GM12878 (cell line): Measurements from ENCODE around the gene HOXA2. TPM values are rescaled to one million over a fixed set of nuclear protein-coding genes. Genes with fewer than 3 reads are reported as not detected.

Source experiments
- ATAC-seq: fragments of 200-7000 bp; cut with Tn5 transposase; 3 replicates; pipeline ENCODE4 v1.9.1; 2020; ENCODE audit warnings: mild to moderate bottlenecking, moderate library complexity
- BruUV-seq: library from RNA; stranded (reverse); fragments of 400-500 nt; replicated peaks from 2 replicates; lab custom pipeline; 2021; lab: Mats Ljungman, UMichigan
- CTCF ChIA-PET: fragments of 300-600 bp; sonication (Branson Sonifier 250); formaldehyde crosslinking; extraction: SDS; loops from one replicate; lab custom pipeline; 2021; ENCODE audit warnings: inconsistent platforms; lab: Yijun Ruan, JAX
- POLR2A ChIA-PET: fragments of 350-600 bp; formaldehyde crosslinking; extraction: SDS; loops from one replicate; lab custom pipeline; 2021; ENCODE audit warnings: inconsistent platforms; lab: Charles Lee
- RAD21 ChIA-PET: fragments of 300-600 bp; sonication (Branson Sonifier 250); formaldehyde crosslinking; loops from one replicate; lab custom pipeline; 2023; ENCODE audit warnings: antibody characterized with exemption; ENCODE audit not compliant: unreplicated experiment; lab: Charles Lee
- SMC1A ChIA-PET: fragments of 300-600 bp; sonication (Branson Sonifier 250); formaldehyde crosslinking; loops from one replicate; lab custom pipeline; 2023; ENCODE audit not compliant: unreplicated experiment, uncharacterized antibody; lab: Charles Lee
- DNase-seq: peaks from one replicate; pipeline ENCODE4 v3.0.0-alpha.2; 2011; ENCODE audit warnings: low read depth, low spot score
- FAIRE-seq: peaks from 3 replicates; lab custom pipeline; 2011; peaks lifted over from hg19 to GRCh38; lab: Jason Lieb, UNC
- H2AFZ ChIP-seq: 2 replicates; pipeline ENCODE4 v1.6.0; 2011; ENCODE audit warnings: low read depth, low read length, control low read depth; ENCODE audit not compliant: control insufficient read depth
- H3K27ac ChIP-seq: 2 replicates; pipeline ENCODE4 v1.5.1; 2011; ENCODE audit warnings: control low read depth; ENCODE audit not compliant: control insufficient read depth, insufficient read depth
- H3K27me3 ChIP-seq, 2 experiments: replicated peaks in 1 of 2; 2 replicates each; pipeline versions ENCODE4 v1.6.0 to v1.6.1; 2011; ENCODE audit warnings: low read length in 1 of 2; ENCODE audit not compliant: control insufficient read depth in 2 of 2, insufficient read depth in 2 of 2
- H3K36me3 ChIP-seq, 2 experiments: 2 replicates each; pipeline ENCODE4 v1.5.1; 2011; ENCODE audit warnings: low read length in 1 of 2; ENCODE audit not compliant: control insufficient read depth in 2 of 2, insufficient read depth in 2 of 2
- H3K4me1 ChIP-seq: 2 replicates; pipeline ENCODE4 v1.6.1; 2011; ENCODE audit warnings: mild to moderate bottlenecking, low read length, moderate library complexity, mixed read lengths; ENCODE audit not compliant: control insufficient read depth, insufficient read depth
- H3K4me2 ChIP-seq: 2 replicates; pipeline ENCODE4 v1.6.0; 2011; ENCODE audit warnings: control low read depth; ENCODE audit not compliant: control insufficient read depth, insufficient read depth
- H3K4me3 ChIP-seq: fragments of 200-600 bp; sonication (generic); 2 replicates; pipeline ENCODE4 v1.5.1; 2016
- H3K79me2 ChIP-seq: 2 replicates; pipeline ENCODE4 v1.6.0; 2011; ENCODE audit warnings: low read length; ENCODE audit not compliant: control insufficient read depth, insufficient read depth
- H3K9ac ChIP-seq: 2 replicates; pipeline ENCODE4 v1.8.0; 2011; ENCODE audit warnings: low read length, control low read depth, mixed read lengths; ENCODE audit not compliant: control insufficient read depth, insufficient read depth
- H3K9me3 ChIP-seq: replicated peaks from 3 replicates; pipeline ENCODE4 v1.5.1; 2011; ENCODE audit warnings: mild to moderate bottlenecking, low read length; ENCODE audit not compliant: control insufficient read depth, insufficient read depth
- H4K20me1 ChIP-seq: 2 replicates; pipeline ENCODE4 v1.6.0; 2011; ENCODE audit not compliant: control insufficient read depth, insufficient read depth
- IKZF1 ChIP-seq: fragments of 450-650 bp; conservative IDR thresholded peaks from 2 replicates; pipeline ENCODE4 v1.6.1; 2017; ENCODE audit warnings: antibody characterized with exemption, mild to moderate bottlenecking
- MEF2B ChIP-seq: fragments of 450-650 bp; IDR thresholded peaks from 2 replicates; pipeline ENCODE4 v1.6.1; 2018; ENCODE audit warnings: mild to moderate bottlenecking, moderate library complexity; ENCODE audit not compliant: partially characterized antibody, poor library complexity, severe bottlenecking
- NFYB ChIP-seq: IDR thresholded peaks from 2 replicates; pipeline ENCODE4 v1.6.1; 2011; ENCODE audit warnings: low read depth, mild to moderate bottlenecking, low read length, improper control_type of control experiment, moderate library complexity; ENCODE audit not compliant: insufficient read depth
- RAD51 ChIP-seq: fragments of 450-650 bp; IDR thresholded peaks from 2 replicates; pipeline ENCODE4 v1.6.1; 2016; ENCODE audit warnings: moderate library complexity, mild to moderate bottlenecking, inconsistent platforms
- SMAD1 ChIP-seq: fragments of 450-650 bp; IDR thresholded peaks from 2 replicates; pipeline ENCODE4 v1.6.1; 2018; ENCODE audit warnings: mild to moderate bottlenecking, low read depth; ENCODE audit not compliant: partially characterized antibody
- TCF7 ChIP-seq: IDR thresholded peaks from 2 replicates; pipeline ENCODE4 v1.6.1; 2014; ENCODE audit warnings: antibody characterized with exemption, borderline replicate concordance
- ZZZ3 ChIP-seq: IDR thresholded peaks from 2 replicates; pipeline ENCODE4 v1.6.1; 2011; ENCODE audit warnings: low read depth; ENCODE audit not compliant: control insufficient read depth, insufficient read length
- WGBS: methylation state at CpG from one replicate; pipeline ENCODE4 v1.1.6; 2016; ENCODE audit warnings: low lambda C conversion rate; ENCODE audit not compliant: insufficient replicate concordance, insufficient coverage; ENCODE audit errors: missing lambda C conversion rate; 5-methylcytosine and 5-hydroxymethylcytosine counted together
- in situ Hi-C: fragments of 300-500 bp; cut with MboI; formaldehyde crosslinking; loops from 9 replicates; pipeline ENCODE4 v1.14.3; 2018; ENCODE audit warnings: mixed read lengths
- intact Hi-C: fragments of 100-400 bp; cut with micrococcal nuclease; formaldehyde crosslinking; loops from one replicate; pipeline ENCODE4 v1.14.2; 2022; ENCODE audit not compliant: unreplicated experiment
- polyA plus RNA-seq, 11 experiments: library from polyadenylated mRNA; depleted of rRNA in 4 of 11; unstranded in 6 of 11; stranded (reverse) in 5 of 11; fragments of >200 nt; fragmentation: Nextera tagmentation in 4 of 11; fragmentation: Illumina TruSeq in 1 of 11; extraction: Ambion mirVana in 4 of 11; extraction: Trizol in 1 of 11; gene quantifications; 1 replicate in 1 of 11; 2 replicates in 10 of 11; pipeline versions ENCODE4 v1.2.1 to v1.2.3, GENCODE V29; 2011 to 2016; ENCODE audit warnings: inconsistent platforms in 2 of 11, missing spikeins in 2 of 11, low read depth in 1 of 11
- total RNA-seq, 4 experiments: library from RNA; depleted of rRNA in 3 of 4; stranded (reverse); fragments of >200 nt in 3 of 4; fragmentation: Illumina TruSeq in 1 of 4; extraction: Trizol in 1 of 4; gene quantifications; 2 replicates each; pipeline versions ENCODE4 v1.2.1 to v1.2.3, GENCODE V29; 2013 to 2021
- TF ChIP-seq, protein P1 (sequence below): fragments of 450-650 bp; IDR thresholded peaks from 2 replicates; pipeline ENCODE4 v1.6.1; 2017; ENCODE audit warnings: antibody characterized with exemption, mild to moderate bottlenecking, moderate library complexity
- TF ChIP-seq, protein P2 (sequence below): fragments of 450-650 bp; IDR thresholded peaks from 2 replicates; pipeline ENCODE4 v1.6.1; 2017; ENCODE audit warnings: mild to moderate bottlenecking, moderate library complexity

Gene HOXA2
- total and polyA plus RNA-seq, 10 of the 15 experiments (the other 5 are each of a cell fraction or from before 2014, with no cell fraction given) = not detected

DNA sequence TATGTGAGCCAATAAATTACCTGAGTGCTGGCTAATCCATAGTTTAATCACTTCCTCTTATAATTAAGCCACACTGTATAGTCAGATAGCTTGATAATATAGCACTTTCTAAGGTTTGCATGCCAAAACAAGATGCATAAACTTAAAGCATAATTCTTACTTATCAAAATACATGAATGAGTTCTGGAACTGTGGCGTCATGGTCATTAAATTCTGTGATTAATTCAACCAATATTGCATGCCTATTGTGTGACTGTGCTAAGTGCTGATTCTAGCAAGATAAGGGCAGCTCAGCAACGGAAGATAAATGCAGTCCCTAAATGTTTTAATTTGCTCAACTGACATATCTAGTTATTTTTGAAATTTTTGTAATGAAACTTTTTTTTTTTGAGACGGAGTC is 36.3 kb downstream of the HOXA2 start (continued):
- TF ChIP-seq MEF2B (no peak), IKZF1 (no peak), TCF7 (no peak), ZZZ3 (no peak)

DNA sequence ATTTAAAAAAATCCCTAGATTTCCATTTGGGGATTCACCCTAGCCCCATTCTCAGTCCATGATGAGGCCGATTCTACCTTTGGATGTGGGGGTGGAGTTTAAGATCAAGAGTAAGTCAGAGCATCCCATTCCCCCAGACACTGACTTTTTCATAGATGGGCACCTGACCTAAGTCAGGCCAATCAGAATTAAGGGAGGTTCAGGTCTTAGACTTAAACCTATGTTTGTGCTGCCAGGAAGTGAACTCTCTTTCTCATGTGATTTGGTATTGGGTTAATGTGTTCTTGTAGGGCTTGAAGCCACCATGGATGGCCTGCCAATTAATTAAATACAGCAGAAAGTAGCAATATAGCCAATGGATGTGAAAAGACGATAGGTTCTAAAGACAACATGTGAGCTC is 36.8 kb downstream of the HOXA2 start:
- H4K20me1 ChIP-seq = no peaks in the 10 kb centered on the region
- H3K36me3 ChIP-seq = no peaks in the 10 kb centered on the region
- H3K4me2 ChIP-seq = no peak overlapping the region
- H3K4me3 ChIP-seq = no peak overlapping the region
- ChIA-PET CTCF (interaction anchor here (1.3 kb wide), 1 partner anchor 18 kb away, joined by 3 read pairs; no protein-coding TSS in a partner anchor), POLR2A (interaction anchor here (0.8 to 1.9 kb wide), 2 partner anchors 9 to 18 kb away, joined by 3 to 8 read pairs; no protein-coding TSS in a partner anchor), RAD21 (interaction anchor here (0.9 to 2.1 kb wide), 3 partner anchors 18 to 27 kb away, joined by 3 to 5 read pairs (median 3); no protein-coding TSS in a partner anchor), SMC1A (interaction anchor here (0.9 to 2.2 kb wide), 4 partner anchors 8 to 203 kb away, joined by 3 to 8 read pairs (median 4); no protein-coding TSS in a partner anchor)
- TF ChIP-seq NFYB (0 out of 2 replicates have a peak, but pooled peaks have one; percentile 18), SMAD1 (no peak), RAD51 (no peak)
- TF ChIP-seq, protein P1, sequence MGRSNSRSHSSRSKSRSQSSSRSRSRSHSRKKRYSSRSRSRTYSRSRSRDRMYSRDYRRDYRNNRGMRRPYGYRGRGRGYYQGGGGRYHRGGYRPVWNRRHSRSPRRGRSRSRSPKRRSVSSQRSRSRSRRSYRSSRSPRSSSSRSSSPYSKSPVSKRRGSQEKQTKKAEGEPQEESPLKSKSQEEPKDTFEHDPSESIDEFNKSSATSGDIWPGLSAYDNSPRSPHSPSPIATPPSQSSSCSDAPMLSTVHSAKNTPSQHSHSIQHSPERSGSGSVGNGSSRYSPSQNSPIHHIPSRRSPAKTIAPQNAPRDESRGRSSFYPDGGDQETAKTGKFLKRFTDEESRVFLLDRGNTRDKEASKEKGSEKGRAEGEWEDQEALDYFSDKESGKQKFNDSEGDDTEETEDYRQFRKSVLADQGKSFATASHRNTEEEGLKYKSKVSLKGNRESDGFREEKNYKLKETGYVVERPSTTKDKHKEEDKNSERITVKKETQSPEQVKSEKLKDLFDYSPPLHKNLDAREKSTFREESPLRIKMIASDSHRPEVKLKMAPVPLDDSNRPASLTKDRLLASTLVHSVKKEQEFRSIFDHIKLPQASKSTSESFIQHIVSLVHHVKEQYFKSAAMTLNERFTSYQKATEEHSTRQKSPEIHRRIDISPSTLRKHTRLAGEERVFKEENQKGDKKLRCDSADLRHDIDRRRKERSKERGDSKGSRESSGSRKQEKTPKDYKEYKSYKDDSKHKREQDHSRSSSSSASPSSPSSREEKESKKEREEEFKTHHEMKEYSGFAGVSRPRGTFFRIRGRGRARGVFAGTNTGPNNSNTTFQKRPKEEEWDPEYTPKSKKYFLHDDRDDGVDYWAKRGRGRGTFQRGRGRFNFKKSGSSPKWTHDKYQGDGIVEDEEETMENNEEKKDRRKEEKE = no peak
- TF ChIP-seq, protein P2, sequence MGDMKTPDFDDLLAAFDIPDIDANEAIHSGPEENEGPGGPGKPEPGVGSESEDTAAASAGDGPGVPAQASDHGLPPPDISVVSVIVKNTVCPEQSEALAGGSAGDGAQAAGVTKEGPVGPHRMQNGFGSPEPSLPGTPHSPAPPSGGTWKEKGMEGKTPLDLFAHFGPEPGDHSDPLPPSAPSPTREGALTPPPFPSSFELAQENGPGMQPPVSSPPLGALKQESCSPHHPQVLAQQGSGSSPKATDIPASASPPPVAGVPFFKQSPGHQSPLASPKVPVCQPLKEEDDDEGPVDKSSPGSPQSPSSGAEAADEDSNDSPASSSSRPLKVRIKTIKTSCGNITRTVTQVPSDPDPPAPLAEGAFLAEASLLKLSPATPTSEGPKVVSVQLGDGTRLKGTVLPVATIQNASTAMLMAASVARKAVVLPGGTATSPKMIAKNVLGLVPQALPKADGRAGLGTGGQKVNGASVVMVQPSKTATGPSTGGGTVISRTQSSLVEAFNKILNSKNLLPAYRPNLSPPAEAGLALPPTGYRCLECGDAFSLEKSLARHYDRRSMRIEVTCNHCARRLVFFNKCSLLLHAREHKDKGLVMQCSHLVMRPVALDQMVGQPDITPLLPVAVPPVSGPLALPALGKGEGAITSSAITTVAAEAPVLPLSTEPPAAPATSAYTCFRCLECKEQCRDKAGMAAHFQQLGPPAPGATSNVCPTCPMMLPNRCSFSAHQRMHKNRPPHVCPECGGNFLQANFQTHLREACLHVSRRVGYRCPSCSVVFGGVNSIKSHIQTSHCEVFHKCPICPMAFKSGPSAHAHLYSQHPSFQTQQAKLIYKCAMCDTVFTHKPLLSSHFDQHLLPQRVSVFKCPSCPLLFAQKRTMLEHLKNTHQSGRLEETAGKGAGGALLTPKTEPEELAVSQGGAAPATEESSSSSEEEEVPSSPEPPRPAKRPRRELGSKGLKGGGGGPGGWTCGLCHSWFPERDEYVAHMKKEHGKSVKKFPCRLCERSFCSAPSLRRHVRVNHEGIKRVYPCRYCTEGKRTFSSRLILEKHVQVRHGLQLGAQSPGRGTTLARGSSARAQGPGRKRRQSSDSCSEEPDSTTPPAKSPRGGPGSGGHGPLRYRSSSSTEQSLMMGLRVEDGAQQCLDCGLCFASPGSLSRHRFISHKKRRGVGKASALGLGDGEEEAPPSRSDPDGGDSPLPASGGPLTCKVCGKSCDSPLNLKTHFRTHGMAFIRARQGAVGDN = no peak
- H3K79me2 ChIP-seq = no peaks in the 10 kb centered on the region
- DNase-seq (no peak), ATAC-seq (no peak), FAIRE-seq (no peak)
- intact Hi-C loops = no loop called here
- H3K4me1 ChIP-seq = no peaks in the 10 kb centered on the region
- 59% methylated on average over 2 of the region's 2 CpGs for WGBS
- H3K27ac ChIP-seq = no peak overlapping the region
- in situ Hi-C loops = no loop called here
- no peaks in the 10 kb centered on the region for H3K27me3 ChIP-seq
- H3K9ac ChIP-seq = no peak overlapping the region
- no peaks in the 10 kb centered on the region for H3K9me3 ChIP-seq
- no TSS peak for BruUV-seq
- H2AFZ ChIP-seq = no peak overlapping the region
